GM12878 (cell line): ENCODE results near the gene YDJC. TPM values are rescaled to one million over a fixed set of nuclear protein-coding genes. Genes with fewer than 3 reads are reported as not detected.

Experiments
- ATAC-seq: fragments of 200-7000 bp; cut with Tn5 transposase; 3 replicates; pipeline ENCODE4 v1.9.1; 2020; ENCODE audit warnings: mild to moderate bottlenecking, moderate library complexity
- BruUV-seq: library from RNA; stranded (reverse); fragments of 400-500 nt; replicated peaks from 2 replicates; lab custom pipeline; 2021; lab: Mats Ljungman, UMichigan
- CTCF ChIA-PET: fragments of 300-600 bp; sonication (Branson Sonifier 250); formaldehyde crosslinking; extraction: SDS; loops from one replicate; lab custom pipeline; 2021; ENCODE audit warnings: inconsistent platforms; lab: Yijun Ruan, JAX
- POLR2A ChIA-PET: fragments of 350-600 bp; formaldehyde crosslinking; extraction: SDS; loops from one replicate; lab custom pipeline; 2021; ENCODE audit warnings: inconsistent platforms; lab: Charles Lee
- RAD21 ChIA-PET: fragments of 300-600 bp; sonication (Branson Sonifier 250); formaldehyde crosslinking; loops from one replicate; lab custom pipeline; 2023; ENCODE audit warnings: antibody characterized with exemption; ENCODE audit not compliant: unreplicated experiment; lab: Charles Lee
- SMC1A ChIA-PET: fragments of 300-600 bp; sonication (Branson Sonifier 250); formaldehyde crosslinking; loops from one replicate; lab custom pipeline; 2023; ENCODE audit not compliant: unreplicated experiment, uncharacterized antibody; lab: Charles Lee
- DNase-seq: peaks from one replicate; pipeline ENCODE4 v3.0.0-alpha.2; 2011; ENCODE audit warnings: low read depth, low spot score
- FAIRE-seq: peaks from 3 replicates; lab custom pipeline; 2011; peaks lifted over from hg19 to GRCh38; lab: Jason Lieb, UNC
- H2AFZ ChIP-seq: 2 replicates; pipeline ENCODE4 v1.6.0; 2011; ENCODE audit warnings: low read depth, low read length, control low read depth; ENCODE audit not compliant: control insufficient read depth
- H3K27ac ChIP-seq: 2 replicates; pipeline ENCODE4 v1.5.1; 2011; ENCODE audit warnings: control low read depth; ENCODE audit not compliant: control insufficient read depth, insufficient read depth
- H3K27me3 ChIP-seq, 2 experiments: replicated peaks in 1 of 2; 2 replicates each; pipeline versions ENCODE4 v1.6.0 to v1.6.1; 2011; ENCODE audit warnings: low read length in 1 of 2; ENCODE audit not compliant: control insufficient read depth in 2 of 2, insufficient read depth in 2 of 2
- H3K36me3 ChIP-seq, 2 experiments: 2 replicates each; pipeline ENCODE4 v1.5.1; 2011; ENCODE audit warnings: low read length in 1 of 2; ENCODE audit not compliant: control insufficient read depth in 2 of 2, insufficient read depth in 2 of 2
- H3K4me1 ChIP-seq: 2 replicates; pipeline ENCODE4 v1.6.1; 2011; ENCODE audit warnings: mild to moderate bottlenecking, low read length, moderate library complexity, mixed read lengths; ENCODE audit not compliant: control insufficient read depth, insufficient read depth
- H3K4me2 ChIP-seq: 2 replicates; pipeline ENCODE4 v1.6.0; 2011; ENCODE audit warnings: control low read depth; ENCODE audit not compliant: control insufficient read depth, insufficient read depth
- H3K4me3 ChIP-seq: fragments of 200-600 bp; sonication (generic); 2 replicates; pipeline ENCODE4 v1.5.1; 2016
- H3K79me2 ChIP-seq: 2 replicates; pipeline ENCODE4 v1.6.0; 2011; ENCODE audit warnings: low read length; ENCODE audit not compliant: control insufficient read depth, insufficient read depth
- H3K9ac ChIP-seq: 2 replicates; pipeline ENCODE4 v1.8.0; 2011; ENCODE audit warnings: low read length, control low read depth, mixed read lengths; ENCODE audit not compliant: control insufficient read depth, insufficient read depth
- H3K9me3 ChIP-seq: replicated peaks from 3 replicates; pipeline ENCODE4 v1.5.1; 2011; ENCODE audit warnings: mild to moderate bottlenecking, low read length; ENCODE audit not compliant: control insufficient read depth, insufficient read depth
- H4K20me1 ChIP-seq: 2 replicates; pipeline ENCODE4 v1.6.0; 2011; ENCODE audit not compliant: control insufficient read depth, insufficient read depth
- ETV6 ChIP-seq, 2 experiments: fragments of 450-650 bp in 1 of 2; IDR thresholded peaks in 1 of 2; conservative IDR thresholded peaks in 1 of 2; 2 replicates each; pipeline ENCODE4 v1.6.1; 2014; ENCODE audit warnings: antibody characterized with exemption in 1 of 2, borderline replicate concordance in 1 of 2, low read depth in 1 of 2, mild to moderate bottlenecking in 1 of 2, moderate library complexity in 1 of 2
- MYB ChIP-seq: fragments of 150-350 bp; IDR thresholded peaks from 2 replicates; pipeline ENCODE4 v1.6.1; 2014; ENCODE audit warnings: mild to moderate bottlenecking, low read depth, low read length, borderline replicate concordance
- RAD21 ChIP-seq: IDR thresholded peaks from 2 replicates; pipeline ENCODE4 v1.6.1; 2011; ENCODE audit warnings: mild to moderate bottlenecking, low read depth, low read length, moderate library complexity; ENCODE audit not compliant: insufficient read depth
- SMAD1 ChIP-seq: fragments of 450-650 bp; IDR thresholded peaks from 2 replicates; pipeline ENCODE4 v1.6.1; 2018; ENCODE audit warnings: mild to moderate bottlenecking, low read depth; ENCODE audit not compliant: partially characterized antibody
- ZNF274 ChIP-seq: IDR thresholded peaks from one replicate; pipeline ENCODE4 v1.8.0; 2011; ENCODE audit not compliant: insufficient read length, insufficient read depth
- WGBS: methylation state at CpG from one replicate; pipeline ENCODE4 v1.1.6; 2016; ENCODE audit warnings: low lambda C conversion rate; ENCODE audit not compliant: insufficient replicate concordance, insufficient coverage; ENCODE audit errors: missing lambda C conversion rate; 5-methylcytosine and 5-hydroxymethylcytosine counted together
- in situ Hi-C: fragments of 300-500 bp; cut with MboI; formaldehyde crosslinking; loops from 9 replicates; pipeline ENCODE4 v1.14.3; 2018; ENCODE audit warnings: mixed read lengths
- intact Hi-C: fragments of 100-400 bp; cut with micrococcal nuclease; formaldehyde crosslinking; loops from one replicate; pipeline ENCODE4 v1.14.2; 2022; ENCODE audit not compliant: unreplicated experiment
- polyA plus RNA-seq, 11 experiments: library from polyadenylated mRNA; depleted of rRNA in 4 of 11; unstranded in 6 of 11; stranded (reverse) in 5 of 11; fragments of >200 nt; fragmentation: Nextera tagmentation in 4 of 11; fragmentation: Illumina TruSeq in 1 of 11; extraction: Ambion mirVana in 4 of 11; extraction: Trizol in 1 of 11; gene quantifications; 1 replicate in 1 of 11; 2 replicates in 10 of 11; pipeline versions ENCODE4 v1.2.1 to v1.2.3, GENCODE V29; 2011 to 2016; ENCODE audit warnings: inconsistent platforms in 2 of 11, missing spikeins in 2 of 11, low read depth in 1 of 11
- total RNA-seq, 4 experiments: library from RNA; depleted of rRNA in 3 of 4; stranded (reverse); fragments of >200 nt in 3 of 4; fragmentation: Illumina TruSeq in 1 of 4; extraction: Trizol in 1 of 4; gene quantifications; 2 replicates each; pipeline versions ENCODE4 v1.2.1 to v1.2.3, GENCODE V29; 2013 to 2021
- TF ChIP-seq, protein P1 (sequence below): IDR thresholded peaks from 2 replicates; pipeline ENCODE4 v1.6.1; 2012; ENCODE audit warnings: low read depth, low read length, improper control_type of control experiment
- TF ChIP-seq, protein P2 (sequence below): IDR thresholded peaks from 2 replicates; pipeline ENCODE4 v1.6.1; 2011; ENCODE audit warnings: low read depth, low read length, improper control_type of control experiment, borderline replicate concordance
- TF ChIP-seq, protein P3 (sequence below): fragments of 450-650 bp; IDR thresholded peaks from 2 replicates; pipeline ENCODE4 v1.6.1; 2018; ENCODE audit warnings: mild to moderate bottlenecking, low read depth, moderate library complexity; ENCODE audit not compliant: partially characterized antibody
- TF ChIP-seq, protein P4 (sequence below): IDR thresholded peaks from 2 replicates; pipeline ENCODE4 v1.6.1; 2012; ENCODE audit warnings: improper control_type of control experiment, low read depth, low read length; ENCODE audit not compliant: insufficient replicate concordance

YDJC gene
- total and polyA plus RNA-seq, 10 of the 15 experiments (the other 5 are each of a cell fraction or from before 2014, with no cell fraction given), result 1.00 to 77.6 (median 38.4) TPM

DNA sequence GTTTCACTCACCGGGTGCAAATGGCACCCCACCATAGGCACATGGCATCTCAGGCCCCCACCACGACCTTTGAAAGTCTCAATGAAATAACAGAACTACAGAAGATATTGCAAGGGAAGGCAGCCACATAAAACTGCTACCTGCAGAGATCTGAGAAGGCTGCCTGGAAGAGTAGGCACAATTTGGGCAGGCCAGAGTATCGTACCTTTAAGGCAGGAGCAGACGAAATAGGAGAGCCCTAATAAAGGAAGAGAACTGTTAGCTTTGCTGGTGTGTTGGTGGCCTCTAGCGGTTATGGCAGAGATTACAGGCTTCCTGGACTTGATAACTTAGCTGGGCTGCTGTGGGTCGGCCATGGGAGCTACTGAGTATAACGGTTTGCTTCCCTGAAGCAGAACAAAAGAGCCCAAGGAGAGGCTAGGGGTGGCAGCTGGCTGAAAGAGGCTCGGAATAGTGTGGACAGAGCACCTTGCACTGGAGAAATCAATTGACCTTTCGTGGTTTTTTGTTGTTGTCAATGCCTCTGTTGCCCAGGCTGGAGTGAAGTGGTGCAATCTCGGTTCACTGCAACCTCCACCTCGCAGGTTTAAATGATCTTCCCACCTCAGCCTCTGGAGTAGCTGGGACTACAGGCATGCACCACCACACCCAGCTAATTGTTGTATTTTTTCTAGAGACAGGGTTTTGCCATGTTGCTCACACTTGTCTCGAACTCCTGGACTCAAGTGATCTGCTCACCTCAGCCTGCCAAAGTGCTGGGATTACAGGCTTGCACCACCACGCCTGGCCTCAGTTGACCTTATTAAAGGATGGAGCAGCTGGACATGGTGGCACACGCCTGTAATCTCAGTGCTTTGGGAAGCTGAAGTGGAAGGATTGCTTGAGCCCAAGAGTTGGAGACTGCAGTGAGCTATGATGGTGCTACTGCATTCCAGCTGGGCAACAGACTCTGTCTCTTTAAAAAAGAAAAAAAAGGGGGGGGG, 17.1 kb upstream of the YDJC start:
- ChIA-PET POLR2A (interaction anchor here (0.6 to 1.1 kb wide), 3 partner anchors 19 to 60 kb away, joined by 3 to 5 read pairs (median 5); partner anchors contain the start of gene PPIL2), CTCF (interaction anchor here (0.6 to 3.0 kb wide), 25 partner anchors 9 to 793 kb away, joined by 3 to 60 read pairs (median 4); partner anchors contain the start of genes PPIL2, PPM1F and YDJC), RAD21 (interaction anchor here (0.6 to 3.6 kb wide), 13 partner anchors 10 to 547 kb away, joined by 3 to 19 read pairs (median 3); partner anchors contain the start of genes CCDC116, PPIL2, PPM1F and YDJC), SMC1A (interaction anchor here (0.7 to 3.0 kb wide), 13 partner anchors 9 to 306 kb away, joined by 3 to 23 read pairs (median 4); partner anchors contain the start of genes PPIL2, PPM1F and YDJC)
- H3K4me2 ChIP-seq, result 0 out of 2 replicates have a peak overlapping the region, but pooled peaks have one; percentile 17
- peak overlapping the region; percentile 65 for H2AFZ ChIP-seq
- H3K27me3 ChIP-seq, result no peaks in the 10 kb centered on the region
- in situ Hi-C loops (no loop called here), intact Hi-C loops (loop anchor here (10.0 kb wide), 1 partner anchor 62 kb away; no protein-coding TSS in a partner anchor)
- ATAC-seq, result peak; percentile 36
- no peaks in the 10 kb centered on the region for H3K9me3 ChIP-seq
- H3K36me3 ChIP-seq, result peaks cover 3 to 6% of the 10 kb centered on the region in 2 experiments
- H3K79me2 ChIP-seq, result peaks cover 26% of the 10 kb centered on the region
- H3K4me3 ChIP-seq, result no peak overlapping the region
- H3K27ac ChIP-seq, result no peak overlapping the region
- peak; percentile 97 for FAIRE-seq
- peaks cover 4% of the 10 kb centered on the region; the same call in 1 of the 2 replicates for H4K20me1 ChIP-seq
- peaks cover 12% of the 10 kb centered on the region for H3K4me1 ChIP-seq
- peak; percentile 52 for DNase-seq
- H3K9ac ChIP-seq, result no peak overlapping the region
- WGBS, result 47% methylated on average over 14 of the region's 14 CpGs
- no TSS peak for BruUV-seq
- TF ChIP-seq, protein P1, sequence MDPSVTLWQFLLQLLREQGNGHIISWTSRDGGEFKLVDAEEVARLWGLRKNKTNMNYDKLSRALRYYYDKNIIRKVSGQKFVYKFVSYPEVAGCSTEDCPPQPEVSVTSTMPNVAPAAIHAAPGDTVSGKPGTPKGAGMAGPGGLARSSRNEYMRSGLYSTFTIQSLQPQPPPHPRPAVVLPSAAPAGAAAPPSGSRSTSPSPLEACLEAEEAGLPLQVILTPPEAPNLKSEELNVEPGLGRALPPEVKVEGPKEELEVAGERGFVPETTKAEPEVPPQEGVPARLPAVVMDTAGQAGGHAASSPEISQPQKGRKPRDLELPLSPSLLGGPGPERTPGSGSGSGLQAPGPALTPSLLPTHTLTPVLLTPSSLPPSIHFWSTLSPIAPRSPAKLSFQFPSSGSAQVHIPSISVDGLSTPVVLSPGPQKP, result no peak
- TF ChIP-seq, protein P2, sequence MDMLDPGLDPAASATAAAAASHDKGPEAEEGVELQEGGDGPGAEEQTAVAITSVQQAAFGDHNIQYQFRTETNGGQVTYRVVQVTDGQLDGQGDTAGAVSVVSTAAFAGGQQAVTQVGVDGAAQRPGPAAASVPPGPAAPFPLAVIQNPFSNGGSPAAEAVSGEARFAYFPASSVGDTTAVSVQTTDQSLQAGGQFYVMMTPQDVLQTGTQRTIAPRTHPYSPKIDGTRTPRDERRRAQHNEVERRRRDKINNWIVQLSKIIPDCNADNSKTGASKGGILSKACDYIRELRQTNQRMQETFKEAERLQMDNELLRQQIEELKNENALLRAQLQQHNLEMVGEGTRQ, result no peak
- TF ChIP-seq, protein P3, sequence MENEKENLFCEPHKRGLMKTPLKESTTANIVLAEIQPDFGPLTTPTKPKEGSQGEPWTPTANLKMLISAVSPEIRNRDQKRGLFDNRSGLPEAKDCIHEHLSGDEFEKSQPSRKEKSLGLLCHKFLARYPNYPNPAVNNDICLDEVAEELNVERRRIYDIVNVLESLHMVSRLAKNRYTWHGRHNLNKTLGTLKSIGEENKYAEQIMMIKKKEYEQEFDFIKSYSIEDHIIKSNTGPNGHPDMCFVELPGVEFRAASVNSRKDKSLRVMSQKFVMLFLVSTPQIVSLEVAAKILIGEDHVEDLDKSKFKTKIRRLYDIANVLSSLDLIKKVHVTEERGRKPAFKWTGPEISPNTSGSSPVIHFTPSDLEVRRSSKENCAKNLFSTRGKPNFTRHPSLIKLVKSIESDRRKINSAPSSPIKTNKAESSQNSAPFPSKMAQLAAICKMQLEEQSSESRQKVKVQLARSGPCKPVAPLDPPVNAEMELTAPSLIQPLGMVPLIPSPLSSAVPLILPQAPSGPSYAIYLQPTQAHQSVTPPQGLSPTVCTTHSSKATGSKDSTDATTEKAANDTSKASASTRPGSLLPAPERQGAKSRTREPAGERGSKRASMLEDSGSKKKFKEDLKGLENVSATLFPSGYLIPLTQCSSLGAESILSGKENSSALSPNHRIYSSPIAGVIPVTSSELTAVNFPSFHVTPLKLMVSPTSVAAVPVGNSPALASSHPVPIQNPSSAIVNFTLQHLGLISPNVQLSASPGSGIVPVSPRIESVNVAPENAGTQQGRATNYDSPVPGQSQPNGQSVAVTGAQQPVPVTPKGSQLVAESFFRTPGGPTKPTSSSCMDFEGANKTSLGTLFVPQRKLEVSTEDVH, result no peak
- TF ChIP-seq, protein P4, sequence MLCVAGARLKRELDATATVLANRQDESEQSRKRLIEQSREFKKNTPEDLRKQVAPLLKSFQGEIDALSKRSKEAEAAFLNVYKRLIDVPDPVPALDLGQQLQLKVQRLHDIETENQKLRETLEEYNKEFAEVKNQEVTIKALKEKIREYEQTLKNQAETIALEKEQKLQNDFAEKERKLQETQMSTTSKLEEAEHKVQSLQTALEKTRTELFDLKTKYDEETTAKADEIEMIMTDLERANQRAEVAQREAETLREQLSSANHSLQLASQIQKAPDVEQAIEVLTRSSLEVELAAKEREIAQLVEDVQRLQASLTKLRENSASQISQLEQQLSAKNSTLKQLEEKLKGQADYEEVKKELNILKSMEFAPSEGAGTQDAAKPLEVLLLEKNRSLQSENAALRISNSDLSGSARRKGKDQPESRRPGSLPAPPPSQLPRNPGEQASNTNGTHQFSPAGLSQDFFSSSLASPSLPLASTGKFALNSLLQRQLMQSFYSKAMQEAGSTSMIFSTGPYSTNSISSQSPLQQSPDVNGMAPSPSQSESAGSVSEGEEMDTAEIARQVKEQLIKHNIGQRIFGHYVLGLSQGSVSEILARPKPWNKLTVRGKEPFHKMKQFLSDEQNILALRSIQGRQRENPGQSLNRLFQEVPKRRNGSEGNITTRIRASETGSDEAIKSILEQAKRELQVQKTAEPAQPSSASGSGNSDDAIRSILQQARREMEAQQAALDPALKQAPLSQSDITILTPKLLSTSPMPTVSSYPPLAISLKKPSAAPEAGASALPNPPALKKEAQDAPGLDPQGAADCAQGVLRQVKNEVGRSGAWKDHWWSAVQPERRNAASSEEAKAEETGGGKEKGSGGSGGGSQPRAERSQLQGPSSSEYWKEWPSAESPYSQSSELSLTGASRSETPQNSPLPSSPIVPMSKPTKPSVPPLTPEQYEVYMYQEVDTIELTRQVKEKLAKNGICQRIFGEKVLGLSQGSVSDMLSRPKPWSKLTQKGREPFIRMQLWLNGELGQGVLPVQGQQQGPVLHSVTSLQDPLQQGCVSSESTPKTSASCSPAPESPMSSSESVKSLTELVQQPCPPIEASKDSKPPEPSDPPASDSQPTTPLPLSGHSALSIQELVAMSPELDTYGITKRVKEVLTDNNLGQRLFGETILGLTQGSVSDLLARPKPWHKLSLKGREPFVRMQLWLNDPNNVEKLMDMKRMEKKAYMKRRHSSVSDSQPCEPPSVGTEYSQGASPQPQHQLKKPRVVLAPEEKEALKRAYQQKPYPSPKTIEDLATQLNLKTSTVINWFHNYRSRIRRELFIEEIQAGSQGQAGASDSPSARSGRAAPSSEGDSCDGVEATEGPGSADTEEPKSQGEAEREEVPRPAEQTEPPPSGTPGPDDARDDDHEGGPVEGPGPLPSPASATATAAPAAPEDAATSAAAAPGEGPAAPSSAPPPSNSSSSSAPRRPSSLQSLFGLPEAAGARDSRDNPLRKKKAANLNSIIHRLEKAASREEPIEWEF, result no peak
- TF ChIP-seq ETV6 (conservative IDR thresholded peaks at IDR 0.05 in 1 of 2, IDR thresholded peaks at IDR 0.05 in 1 of 2; ENCODE audit: borderline replicate concordance in 1 of 2, low read depth in 1 of 2), result no peak
- TF ChIP-seq MYB, result no peak
- no peak for TF ChIP-seq ZNF274
- no peak for TF ChIP-seq SMAD1
- peak; percentile 96 for TF ChIP-seq RAD21
